Measurements from ENCODE around the gene MISP. TPM values are rescaled to one million over a fixed set of nuclear protein-coding genes. Genes with fewer than 3 reads are reported as not detected.
"Not testable (repeated sequence)": the region's sequence is repeated elsewhere in the genome, so short reads cannot be mapped to it uniquely, and the experiment has no call there.

MISP gene
- total RNA-seq, 1 donor from 2014 or later, result 0.67 TPM

- DNase-seq (ENCODE audit: low spot score), result no peak
Observed at GRCh38 chr19:725461-726089, 25.3 kb upstream of the MISP start.

DNA sequence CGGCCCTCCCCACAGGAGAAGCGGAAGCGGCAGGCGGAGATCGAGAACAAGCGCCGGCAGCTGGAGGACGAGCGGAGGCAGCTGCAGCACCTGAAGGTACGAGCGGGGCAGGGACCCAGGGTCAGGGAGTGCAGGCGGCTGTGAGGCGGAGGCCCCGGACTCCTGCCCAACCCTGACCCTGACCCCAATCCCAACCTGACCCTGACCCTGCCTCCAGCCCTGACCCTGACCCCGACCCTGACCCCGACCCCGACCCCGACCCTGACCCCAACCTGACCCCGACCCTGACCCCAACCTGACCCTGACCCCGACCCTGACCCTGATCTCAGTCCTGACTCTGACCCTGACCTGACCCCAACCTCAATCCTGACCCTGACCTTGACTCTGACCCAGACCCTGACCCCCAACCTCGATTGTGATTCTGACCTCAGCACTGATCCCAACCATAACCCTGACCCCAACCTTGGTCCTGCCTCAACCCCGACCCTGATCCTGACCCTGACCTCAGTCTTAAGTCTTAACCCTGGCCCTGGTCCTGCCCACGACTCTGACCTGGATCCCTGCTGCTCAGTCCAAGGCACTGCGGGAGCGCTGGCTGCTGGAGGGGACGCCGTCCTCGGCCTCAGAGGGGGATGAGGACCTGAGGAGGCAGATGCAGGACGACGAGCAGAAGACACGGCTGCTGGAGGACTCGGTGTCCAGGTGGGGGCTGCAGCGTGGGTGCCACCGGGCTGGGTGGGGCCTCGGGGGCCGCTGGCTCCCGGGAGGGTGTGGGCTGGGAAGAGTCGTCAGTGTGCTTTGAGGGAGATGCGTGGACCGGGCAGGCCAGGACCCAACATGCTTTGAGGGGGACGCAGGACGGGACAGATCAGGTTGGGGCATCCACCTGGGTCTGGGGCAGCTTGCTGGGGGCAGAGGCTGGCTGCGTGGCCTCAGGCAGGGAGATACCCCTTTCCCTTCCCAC is 23.6 kb upstream of the MISP start:
- DNase-seq (ENCODE audit: low spot score), result no peak

DNA sequence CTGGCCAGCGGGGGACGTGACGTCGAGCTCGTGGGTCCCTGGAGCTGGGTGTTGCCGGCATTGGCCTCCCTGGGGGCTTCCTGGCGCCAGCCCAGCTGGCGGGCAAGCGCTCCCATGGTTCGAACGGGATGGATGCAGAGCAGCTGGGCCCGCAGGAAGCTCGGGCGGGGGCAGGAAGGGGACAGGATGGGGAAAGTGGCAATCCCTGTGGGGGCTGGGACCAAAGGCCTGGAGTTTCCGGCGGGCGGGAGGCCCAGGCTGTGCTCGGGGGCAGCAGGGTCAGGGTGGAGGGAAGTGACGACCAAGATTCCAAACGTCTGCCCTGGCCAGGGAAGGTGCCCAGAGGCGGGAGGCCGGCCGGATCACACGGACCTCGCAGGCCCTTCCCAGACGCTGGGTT is 22.9 kb upstream of the MISP start:
- DNase-seq (ENCODE audit: low spot score), result no peak

DNA sequence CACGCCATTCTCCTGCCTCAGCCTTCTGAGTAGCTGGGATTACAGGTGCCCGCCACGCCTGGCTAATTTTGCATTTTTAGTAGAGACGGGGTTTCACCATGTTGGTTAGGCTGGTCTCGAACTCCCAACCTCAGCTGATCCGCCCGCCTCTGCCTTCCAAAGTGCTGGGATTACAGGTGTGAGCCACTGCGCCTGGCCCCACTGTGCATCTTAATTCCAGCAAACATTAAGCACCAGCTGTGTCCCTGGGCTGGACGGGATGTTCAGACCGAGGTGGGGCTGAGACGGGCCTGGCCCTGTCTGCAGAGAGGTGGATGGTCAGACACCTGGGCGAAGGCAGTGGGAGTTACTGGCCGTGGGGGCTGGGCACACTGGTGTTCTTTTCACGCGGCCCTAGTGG is 21.3 kb upstream of the MISP start:
- not testable (repeated sequence) for DNase-seq (ENCODE audit: low spot score)

DNA sequence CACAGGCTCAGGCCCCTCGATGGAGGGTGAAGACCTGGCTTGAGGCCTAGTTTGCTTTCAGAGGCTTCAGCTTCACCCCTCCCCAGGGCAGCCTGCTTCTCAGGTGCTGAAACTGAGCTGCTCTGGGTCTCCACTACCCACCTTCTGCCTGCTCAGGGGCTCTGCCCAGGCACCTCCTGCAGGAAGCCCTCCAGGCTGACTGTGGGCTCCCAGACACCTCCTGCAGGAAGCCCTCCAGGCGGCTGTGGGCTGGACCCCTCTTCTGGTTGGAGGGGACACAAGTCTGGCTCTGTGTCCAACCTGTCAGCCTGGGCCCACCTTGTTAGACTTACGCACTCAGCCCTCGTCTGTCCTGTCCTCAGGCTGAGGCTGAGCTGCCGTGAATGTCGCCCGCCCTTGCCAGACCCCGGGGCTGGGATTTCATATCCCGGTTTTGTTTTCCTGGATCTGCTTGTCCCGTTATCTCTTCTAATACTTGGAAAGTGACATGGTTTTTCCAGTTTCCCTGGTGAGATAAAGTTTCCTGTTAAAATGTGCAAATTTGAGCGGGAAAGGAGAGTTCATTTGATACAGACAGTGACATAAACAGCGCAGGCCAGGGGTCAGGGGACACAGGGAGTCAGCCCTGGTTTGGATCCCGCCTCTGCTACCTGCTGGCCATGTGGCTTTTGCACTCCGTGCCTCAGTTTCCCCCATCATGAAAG is 20.8 kb upstream of the MISP start:
- no peak for DNase-seq (ENCODE audit: low spot score)

DNA sequence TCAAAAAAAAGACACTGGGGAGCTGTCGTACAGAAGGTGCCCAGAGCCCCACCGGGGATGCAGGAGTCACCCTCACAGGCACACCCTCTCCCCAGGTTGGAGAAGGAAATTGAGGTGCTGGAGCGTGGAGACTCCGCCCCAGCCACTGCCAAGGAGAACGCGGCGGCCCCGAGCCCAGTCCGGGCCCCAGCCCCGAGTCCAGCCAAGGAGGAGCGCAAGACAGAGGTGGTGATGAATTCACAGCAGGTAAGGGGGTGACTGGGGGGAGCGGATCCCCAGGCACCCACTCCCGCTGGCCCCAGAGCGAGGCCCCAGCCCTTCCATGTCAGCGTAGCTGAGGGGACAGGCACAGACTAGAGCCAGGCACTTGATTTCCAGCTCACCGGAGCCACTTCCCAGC is 19.9 kb upstream of the MISP start:
- DNase-seq (ENCODE audit: low spot score), result no peak

DNA sequence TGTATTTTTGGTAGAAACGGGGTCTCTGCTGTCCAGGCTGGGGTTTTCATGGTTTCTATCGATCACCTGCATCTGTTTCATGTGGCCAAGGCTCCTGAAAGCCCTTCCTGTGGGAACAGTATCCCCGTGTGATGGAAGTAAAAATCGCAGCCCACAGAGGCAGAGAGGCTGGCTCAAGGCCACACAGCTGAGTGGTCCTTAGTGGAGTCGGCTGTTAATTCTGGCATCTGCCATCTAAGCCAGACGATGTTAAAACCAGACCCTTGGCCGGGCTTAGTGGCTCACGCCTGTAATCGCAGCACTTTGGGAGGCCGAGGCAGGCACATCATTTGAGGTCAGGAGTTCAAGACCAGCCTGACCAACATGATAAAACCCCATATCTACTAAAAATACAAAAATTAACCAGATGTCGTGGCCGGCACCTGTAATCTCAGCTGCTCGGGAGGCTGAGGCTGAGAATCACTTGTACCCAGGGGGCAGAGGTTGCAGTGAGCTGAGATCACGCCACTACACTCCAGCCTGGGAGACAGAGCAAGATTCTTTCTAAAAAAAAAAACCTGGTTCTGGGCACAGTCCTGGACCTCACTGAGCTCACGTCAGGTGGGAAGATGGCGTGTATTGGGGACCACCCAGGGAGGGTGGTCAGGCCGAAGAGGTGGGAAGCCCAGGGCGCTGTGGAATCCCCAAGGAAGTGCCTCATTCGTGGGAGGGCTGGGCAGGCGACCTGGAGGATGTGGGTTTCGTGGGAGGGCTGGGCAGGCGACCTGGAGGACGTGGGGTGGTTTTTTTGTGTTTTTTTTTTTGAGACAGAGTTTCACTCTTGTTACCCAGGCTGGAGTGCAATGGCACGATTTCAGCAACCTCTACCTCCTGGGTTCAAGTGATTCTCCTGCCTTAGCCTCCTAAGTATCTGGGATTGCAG is 18.5 kb upstream of the MISP start:
- no peak for DNase-seq (ENCODE audit: low spot score)

DNA sequence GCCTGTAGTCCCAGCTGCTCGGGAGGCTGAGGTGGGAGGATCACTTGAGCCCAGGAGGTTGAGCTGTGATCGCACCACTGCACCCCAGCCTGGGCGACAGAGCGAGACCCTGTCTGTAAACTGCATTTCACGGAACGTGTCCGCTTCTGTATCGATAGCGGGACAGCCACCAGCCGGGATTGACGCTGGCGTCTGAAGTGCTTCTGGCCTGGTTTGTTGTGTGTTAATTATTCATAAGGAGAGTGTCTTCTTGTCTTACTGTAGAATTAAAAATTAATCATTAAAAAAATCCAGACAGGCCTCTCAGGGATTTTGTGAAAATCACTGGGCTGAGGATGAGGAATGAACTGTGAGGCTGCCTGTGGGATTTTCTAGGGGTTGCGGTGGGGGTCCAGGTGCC is 16.2 kb upstream of the MISP start:
- DNase-seq (ENCODE audit: low spot score), result no peak

DNA sequence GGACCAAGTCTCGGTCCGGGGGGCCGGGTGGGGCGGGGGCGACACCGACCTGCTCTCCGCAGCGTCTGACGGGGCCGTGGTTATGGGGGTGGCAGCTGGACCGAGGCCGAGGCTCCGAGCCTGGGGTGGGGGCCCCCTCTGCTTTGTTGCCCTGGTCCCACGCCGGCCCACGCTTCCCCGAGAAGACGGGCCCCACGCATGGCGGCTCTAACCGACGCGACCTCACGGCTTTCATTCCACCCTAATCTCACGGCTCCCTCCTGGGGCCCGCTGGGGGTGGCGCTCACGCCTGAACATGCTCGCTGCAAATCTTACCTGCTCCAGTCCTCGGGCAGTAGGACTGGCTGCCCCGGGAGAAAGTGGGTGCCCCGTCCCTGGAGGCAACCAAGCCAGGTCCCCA is 14.8 kb upstream of the MISP start:
- no peak for DNase-seq (ENCODE audit: low spot score)

- DNase-seq (ENCODE audit: low spot score), result no peak
Observed at GRCh38 chr19:737591-738093, 13.3 kb upstream of the MISP start.

- DNase-seq (ENCODE audit: low spot score), result no peak
Observed at GRCh38 chr19:738509-739128, 12.3 kb upstream of the MISP start.

DNA sequence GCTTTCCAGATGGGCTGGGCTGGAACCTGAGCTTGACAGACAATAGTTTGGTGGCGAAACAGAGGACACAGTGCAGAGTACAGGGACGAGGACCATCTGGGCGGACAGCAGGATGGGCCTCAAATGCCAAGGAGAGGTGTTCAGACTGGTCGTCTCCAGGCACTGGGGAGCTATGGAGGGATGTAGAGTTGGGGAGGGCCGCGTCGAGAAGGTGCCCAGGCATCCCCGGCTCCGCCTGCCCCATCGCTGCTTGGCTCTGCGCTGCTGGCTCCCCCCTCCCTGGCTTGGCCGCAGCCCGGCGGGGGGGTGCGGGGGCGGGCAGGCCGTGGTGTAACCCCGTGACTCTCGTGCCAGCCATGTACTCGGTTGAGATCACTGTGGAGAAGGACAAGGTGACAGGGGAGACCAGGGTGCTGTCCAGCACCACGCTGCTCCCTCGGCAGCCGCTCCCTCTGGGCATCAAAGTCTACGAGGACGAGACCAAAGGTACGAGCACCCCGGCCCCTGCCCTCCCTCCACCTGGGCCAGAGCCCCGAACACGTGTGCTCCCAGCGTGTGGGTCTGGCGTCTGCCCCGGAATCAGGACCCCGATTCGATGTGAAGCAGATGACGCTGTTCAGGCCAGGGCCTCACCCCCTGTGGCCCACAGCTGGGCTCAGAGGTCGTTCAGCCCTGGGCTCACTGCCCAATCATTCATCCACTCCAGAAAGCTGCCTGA is 10.8 kb upstream of the MISP start:
- DNase-seq (ENCODE audit: low spot score), result no peak

DNA sequence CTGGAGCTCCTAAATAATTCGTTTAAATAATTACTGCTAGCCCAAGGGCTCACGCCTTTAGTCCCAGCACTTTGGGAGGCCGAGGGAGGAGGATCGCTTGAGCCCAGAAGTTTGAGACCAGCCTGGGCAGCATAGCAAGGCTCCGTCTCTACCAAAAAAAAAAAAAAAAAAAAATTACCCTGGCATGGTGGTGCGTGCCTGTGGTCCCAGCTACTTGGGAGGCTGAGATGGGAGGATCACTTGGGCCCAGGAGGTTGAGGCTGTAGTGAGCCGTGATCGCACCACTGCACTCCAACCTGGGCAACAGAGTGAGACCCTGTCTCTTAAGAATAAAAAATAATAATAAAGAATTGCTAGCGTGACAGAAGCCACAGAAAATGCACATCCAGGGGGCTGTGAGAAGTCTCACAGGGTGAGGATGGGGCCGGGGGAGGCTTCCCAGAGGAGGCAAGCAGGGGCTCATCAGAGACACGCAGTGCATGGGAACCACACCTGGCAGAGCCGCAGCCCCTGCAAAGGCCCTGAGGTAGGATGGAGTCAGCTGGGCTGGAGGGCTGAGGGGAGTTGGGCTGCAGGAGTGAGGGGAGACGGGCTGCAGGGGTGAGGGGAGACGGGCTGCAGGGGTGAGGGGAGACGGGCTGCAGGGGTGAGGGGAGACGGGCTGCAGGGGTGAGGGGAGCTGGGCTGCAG is 10.0 kb upstream of the MISP start:
- DNase-seq (ENCODE audit: low spot score), result not testable (repeated sequence)

- DNase-seq (ENCODE audit: low spot score), result no peak
Observed at GRCh38 chr19:741506-742131, 9.3 kb upstream of the MISP start.

GRCh38 chr19:742540-743075 is 8.3 kb upstream of the MISP start:
- no peak for DNase-seq (ENCODE audit: low spot score)

DNA sequence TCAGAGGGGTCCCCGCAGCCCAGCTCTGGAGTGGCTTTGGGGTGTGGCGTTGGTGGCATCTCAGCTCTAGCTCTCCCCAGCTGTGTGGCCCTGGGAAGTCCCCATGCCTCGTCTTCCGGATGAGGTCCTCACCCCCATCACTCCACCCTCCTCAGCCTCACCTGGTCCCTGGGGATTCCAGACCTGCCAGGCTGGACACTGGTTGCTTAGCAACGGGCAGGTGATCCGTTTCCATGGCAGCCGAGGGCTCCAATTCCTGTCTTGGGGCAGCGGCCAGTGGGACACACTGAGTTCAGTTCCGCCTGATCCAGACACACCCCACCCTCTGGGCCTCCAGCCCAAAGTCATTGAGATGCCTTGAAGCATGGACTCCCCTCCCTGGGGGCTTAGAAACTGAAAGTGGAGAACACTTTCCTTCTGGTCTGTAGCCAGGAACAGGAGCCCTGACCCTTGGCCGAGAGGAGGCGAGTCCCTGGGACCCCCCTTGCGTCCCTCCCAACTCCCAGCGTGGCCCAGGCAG is 7.7 kb upstream of the MISP start:
- no peak for DNase-seq (ENCODE audit: low spot score)

DNA sequence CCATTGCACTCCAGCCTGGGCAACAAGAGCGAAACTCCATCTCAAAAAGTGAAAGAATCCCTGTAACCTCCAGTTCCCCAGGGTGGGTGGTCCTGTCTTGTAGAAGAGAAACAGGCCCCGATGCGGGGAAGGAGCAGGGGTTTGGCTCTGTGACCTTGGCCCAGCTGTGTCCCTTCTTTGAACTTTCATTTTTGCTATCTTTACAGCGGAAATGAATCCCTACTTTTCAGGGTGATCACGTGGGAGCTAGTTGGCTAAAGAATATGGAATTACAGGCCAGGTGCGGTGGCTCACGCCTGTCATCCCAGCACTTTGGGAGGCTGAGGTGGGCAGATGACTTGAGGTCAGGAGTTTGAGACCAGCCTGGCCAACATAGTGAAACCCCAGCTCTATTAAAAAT is 5.8 kb upstream of the MISP start:
- DNase-seq (ENCODE audit: low spot score), result not testable (repeated sequence)

DNA sequence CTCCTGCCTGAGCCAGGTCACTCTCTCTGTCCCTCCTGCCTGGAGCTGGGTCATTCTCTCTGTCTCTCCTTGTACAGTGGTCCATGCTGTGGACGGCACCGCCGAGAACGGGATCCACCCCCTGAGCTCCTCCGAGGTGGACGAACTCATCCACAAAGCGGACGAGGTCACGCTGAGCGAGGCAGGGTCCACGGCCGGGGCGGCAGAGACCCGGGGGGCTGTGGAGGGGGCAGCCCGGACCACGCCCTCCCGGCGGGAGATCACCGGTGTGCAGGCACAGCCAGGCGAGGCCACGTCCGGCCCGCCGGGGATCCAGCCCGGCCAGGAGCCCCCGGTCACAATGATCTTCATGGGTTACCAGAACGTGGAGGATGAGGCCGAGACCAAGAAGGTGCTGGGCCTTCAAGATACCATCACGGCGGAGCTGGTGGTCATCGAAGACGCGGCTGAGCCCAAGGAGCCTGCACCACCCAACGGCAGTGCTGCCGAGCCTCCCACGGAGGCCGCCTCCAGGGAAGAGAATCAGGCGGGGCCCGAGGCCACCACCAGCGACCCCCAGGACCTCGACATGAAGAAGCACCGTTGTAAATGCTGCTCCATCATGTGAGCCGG is 4.6 kb upstream of the MISP start:
- no peak for DNase-seq (ENCODE audit: low spot score)
